Measurements from ENCODE around the gene NECAB2.

NECAB2 gene

GRCh38 chr16:84013787-84014569 is 45.9 kb downstream of the NECAB2 start:
- Mint-ChIP-seq H3K4me3 (no peak overlapping the region), H3K27ac (no peak overlapping the region), H3K9me3 (no peaks in the 10 kb centered on the region), H3K36me3 (ENCODE audit: low read depth) (no peaks in the 10 kb centered on the region), H3K4me1 (ENCODE audit: low read depth) (peaks cover 7% of the 10 kb centered on the region), H3K27me3 (ENCODE audit: low read depth) (no peaks in the 10 kb centered on the region)
- DNase-seq (ENCODE audit: low spot score), result peak; percentile 60

GRCh38 chr16:84014570-84015327 is 46.7 kb downstream of the NECAB2 start:
- DNase-seq (ENCODE audit: low spot score), result no peak
- Mint-ChIP-seq H3K4me3 (no peak overlapping the region), H3K4me1 (ENCODE audit: low read depth) (peaks cover 7% of the 10 kb centered on the region), H3K36me3 (ENCODE audit: low read depth) (no peaks in the 10 kb centered on the region), H3K9me3 (no peaks in the 10 kb centered on the region), H3K27ac (no peak overlapping the region), H3K27me3 (ENCODE audit: low read depth) (no peaks in the 10 kb centered on the region)

DNA sequence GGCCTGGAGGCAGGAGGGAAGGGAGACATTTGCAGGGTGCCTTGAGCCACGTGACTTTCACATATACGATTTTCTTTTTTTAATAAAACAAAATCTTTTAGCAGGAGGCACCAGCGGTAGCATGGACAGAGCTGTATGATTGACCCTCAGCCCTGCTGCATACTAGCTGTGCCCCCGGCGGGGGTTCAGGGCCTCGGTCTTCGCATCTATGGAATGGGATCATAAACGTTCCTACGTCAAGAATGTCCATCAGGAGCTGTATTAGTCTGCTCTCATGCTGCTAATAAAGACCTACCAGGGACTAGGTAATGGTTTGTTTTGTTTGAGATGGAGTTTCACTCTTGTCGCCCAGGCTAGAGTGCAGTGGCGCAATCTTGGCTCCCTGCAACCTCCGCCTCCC is 47.4 kb downstream of the NECAB2 start:
- Mint-ChIP-seq H3K27ac (no peak overlapping the region), H3K27me3 (ENCODE audit: low read depth) (no peaks in the 10 kb centered on the region), H3K4me3 (no peak overlapping the region), H3K4me1 (ENCODE audit: low read depth) (peaks cover 7% of the 10 kb centered on the region), H3K9me3 (no peaks in the 10 kb centered on the region), H3K36me3 (ENCODE audit: low read depth) (no peaks in the 10 kb centered on the region)
- DNase-seq (ENCODE audit: low spot score), result no peak

GRCh38 chr16:84016477-84016876 is 48.4 kb downstream of the NECAB2 start:
- peaks cover 3% of the 10 kb centered on the region for H3K9me3 Mint-ChIP-seq
- no peaks in the 10 kb centered on the region for H3K36me3 Mint-ChIP-seq (ENCODE audit: low read depth)
- no peak for DNase-seq (ENCODE audit: low spot score)
- H3K4me3 Mint-ChIP-seq, result no peak overlapping the region
- no peak overlapping the region for H3K27ac Mint-ChIP-seq
- peaks cover 7% of the 10 kb centered on the region for H3K4me1 Mint-ChIP-seq (ENCODE audit: low read depth)
- no peaks in the 10 kb centered on the region for H3K27me3 Mint-ChIP-seq (ENCODE audit: low read depth)

GRCh38 chr16:84018710-84019109 is 50.7 kb downstream of the NECAB2 start:
- no peak for DNase-seq (ENCODE audit: low spot score)

GRCh38 chr16:84020353-84020752 is 52.3 kb downstream of the NECAB2 start:
- H3K27ac Mint-ChIP-seq, result no peak overlapping the region
- H3K4me3 Mint-ChIP-seq, result no peak overlapping the region
- no peak for DNase-seq (ENCODE audit: low spot score)
- H3K9me3 Mint-ChIP-seq, result peaks cover 5% of the 10 kb centered on the region
- no peaks in the 10 kb centered on the region for H3K4me1 Mint-ChIP-seq (ENCODE audit: low read depth)
- H3K27me3 Mint-ChIP-seq (ENCODE audit: low read depth), result no peaks in the 10 kb centered on the region
- no peaks in the 10 kb centered on the region for H3K36me3 Mint-ChIP-seq (ENCODE audit: low read depth)

More at GRCh38 chr16:84018710-84019109, 50.7 kb downstream of the NECAB2 start:
- H3K4me1 Mint-ChIP-seq (ENCODE audit: low read depth), result peaks cover 7% of the 10 kb centered on the region
- no peak overlapping the region for H3K27ac Mint-ChIP-seq
- H3K4me3 Mint-ChIP-seq, result no peak overlapping the region
- no peaks in the 10 kb centered on the region for H3K27me3 Mint-ChIP-seq (ENCODE audit: low read depth)
- H3K9me3 Mint-ChIP-seq, result peaks cover 5% of the 10 kb centered on the region
- H3K36me3 Mint-ChIP-seq (ENCODE audit: low read depth), result no peaks in the 10 kb centered on the region

GRCh38 chr16:84021488-84021887 is 53.4 kb downstream of the NECAB2 start:
- Mint-ChIP-seq H3K27ac (no peak overlapping the region), H3K9me3 (peaks cover 5% of the 10 kb centered on the region), H3K4me3 (no peak overlapping the region), H3K36me3 (ENCODE audit: low read depth) (no peaks in the 10 kb centered on the region), H3K4me1 (ENCODE audit: low read depth) (no peaks in the 10 kb centered on the region), H3K27me3 (ENCODE audit: low read depth) (no peaks in the 10 kb centered on the region)
- no peak for DNase-seq (ENCODE audit: low spot score)

GRCh38 chr16:84022644-84023043 is 54.6 kb downstream of the NECAB2 start:
- H3K9me3 Mint-ChIP-seq, result peaks cover 5% of the 10 kb centered on the region
- H3K27me3 Mint-ChIP-seq (ENCODE audit: low read depth), result peaks cover 1% of the 10 kb centered on the region
- DNase-seq (ENCODE audit: low spot score), result no peak
- H3K36me3 Mint-ChIP-seq (ENCODE audit: low read depth), result no peaks in the 10 kb centered on the region
- no peak overlapping the region for H3K27ac Mint-ChIP-seq
- no peak overlapping the region for H3K4me3 Mint-ChIP-seq
- no peaks in the 10 kb centered on the region for H3K4me1 Mint-ChIP-seq (ENCODE audit: low read depth)

GRCh38 chr16:84024854-84025253 is 56.8 kb downstream of the NECAB2 start:
- H3K4me1 Mint-ChIP-seq (ENCODE audit: low read depth), result peaks cover 5% of the 10 kb centered on the region
- H3K36me3 Mint-ChIP-seq (ENCODE audit: low read depth), result no peaks in the 10 kb centered on the region
- H3K27me3 Mint-ChIP-seq (ENCODE audit: low read depth), result peaks cover 10% of the 10 kb centered on the region
- no peak overlapping the region for H3K4me3 Mint-ChIP-seq
- no peak for DNase-seq (ENCODE audit: low spot score)
- H3K27ac Mint-ChIP-seq, result no peak overlapping the region
- H3K9me3 Mint-ChIP-seq, result peaks cover 5% of the 10 kb centered on the region

GRCh38 chr16:84026606-84027005 is 58.6 kb downstream of the NECAB2 start:
- Mint-ChIP-seq H3K36me3 (ENCODE audit: low read depth) (no peaks in the 10 kb centered on the region), H3K4me1 (ENCODE audit: low read depth) (peaks cover 5% of the 10 kb centered on the region), H3K27ac (no peak overlapping the region), H3K27me3 (ENCODE audit: low read depth) (peaks cover 10% of the 10 kb centered on the region), H3K4me3 (no peak overlapping the region), H3K9me3 (peaks cover under 1% of the 10 kb centered on the region)
- DNase-seq (ENCODE audit: low spot score), result no peak

DNA sequence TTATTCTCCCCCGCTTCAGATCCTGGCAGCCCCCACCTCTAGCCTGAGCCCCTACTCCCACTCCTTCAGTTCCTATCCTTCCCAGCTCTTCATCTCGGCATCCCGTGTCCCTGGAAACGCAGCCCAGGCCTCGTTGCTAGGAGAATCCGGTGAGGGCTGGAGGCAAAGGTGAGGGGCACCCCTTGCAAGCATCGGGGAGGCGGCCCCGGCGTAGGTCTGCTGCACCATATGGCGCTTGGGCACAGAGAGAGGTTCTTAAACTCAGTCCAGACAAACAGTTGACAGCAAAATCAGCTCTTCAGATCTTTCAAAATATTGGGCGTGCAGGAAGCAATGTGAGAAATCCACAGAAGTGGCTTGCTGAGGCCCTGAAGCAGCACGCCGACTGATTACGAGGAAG is 59.6 kb downstream of the NECAB2 start:
- Mint-ChIP-seq H3K4me1 (ENCODE audit: low read depth) (peaks cover 5% of the 10 kb centered on the region), H3K36me3 (ENCODE audit: low read depth) (no peaks in the 10 kb centered on the region), H3K9me3 (no peaks in the 10 kb centered on the region), H3K27me3 (ENCODE audit: low read depth) (peaks cover 10% of the 10 kb centered on the region), H3K4me3 (no peak overlapping the region), H3K27ac (no peak overlapping the region)
- DNase-seq (ENCODE audit: low spot score), result no peak

- H3K27me3 Mint-ChIP-seq (ENCODE audit: low read depth), result peaks cover 10% of the 10 kb centered on the region
- no peaks in the 10 kb centered on the region for H3K36me3 Mint-ChIP-seq (ENCODE audit: low read depth)
- peak; percentile 9 for DNase-seq (ENCODE audit: low spot score)
- no peak overlapping the region for H3K4me3 Mint-ChIP-seq
- H3K9me3 Mint-ChIP-seq, result no peaks in the 10 kb centered on the region
- peaks cover 5% of the 10 kb centered on the region for H3K4me1 Mint-ChIP-seq (ENCODE audit: low read depth)
- no peak overlapping the region for H3K27ac Mint-ChIP-seq
Observed at GRCh38 chr16:84029297-84030047, 61.4 kb downstream of the NECAB2 start.

DNA sequence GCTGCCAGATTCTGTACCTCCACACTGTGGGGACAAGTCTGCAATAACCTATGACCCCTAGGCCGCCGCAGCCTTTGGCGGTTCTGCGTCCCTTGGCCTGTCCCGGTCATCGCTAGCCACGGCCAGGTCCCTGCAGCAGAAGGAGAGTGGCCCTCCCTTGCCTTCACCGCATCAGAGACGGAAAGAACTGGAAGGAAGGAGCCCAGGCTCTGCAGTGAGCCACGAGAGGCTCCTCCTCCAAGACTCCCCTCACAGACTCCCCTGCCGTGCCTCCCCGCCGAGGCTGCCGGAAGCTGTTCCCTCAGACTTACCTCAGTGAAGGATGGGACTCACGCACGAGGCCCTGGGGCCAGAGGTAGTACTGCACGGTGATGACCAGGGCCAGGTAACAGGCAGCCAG is 63.5 kb downstream of the NECAB2 start:
- DNase-seq (ENCODE audit: low spot score), result no peak
- H3K27ac Mint-ChIP-seq, result no peak overlapping the region
- peaks cover 10% of the 10 kb centered on the region for H3K27me3 Mint-ChIP-seq (ENCODE audit: low read depth)
- H3K9me3 Mint-ChIP-seq, result peaks cover 4% of the 10 kb centered on the region
- no peak overlapping the region for H3K4me3 Mint-ChIP-seq
- no peaks in the 10 kb centered on the region for H3K36me3 Mint-ChIP-seq (ENCODE audit: low read depth)
- H3K4me1 Mint-ChIP-seq (ENCODE audit: low read depth), result peaks cover 5% of the 10 kb centered on the region
